HG03521 (cell line): ENCODE results near the gene STK26.
"Not testable (repeated sequence)": the region's sequence is repeated elsewhere in the genome, so short reads cannot be mapped to it uniquely, and the experiment has no call there.

Experiments used
- ATAC-seq: cut with Tn5 transposase; IDR thresholded peaks from one replicate; pipeline ENCODE4 v1.9.1; 2021; ENCODE audit warnings: mild to moderate bottlenecking, moderate library complexity; ENCODE audit not compliant: unreplicated experiment

STK26 gene

DNA sequence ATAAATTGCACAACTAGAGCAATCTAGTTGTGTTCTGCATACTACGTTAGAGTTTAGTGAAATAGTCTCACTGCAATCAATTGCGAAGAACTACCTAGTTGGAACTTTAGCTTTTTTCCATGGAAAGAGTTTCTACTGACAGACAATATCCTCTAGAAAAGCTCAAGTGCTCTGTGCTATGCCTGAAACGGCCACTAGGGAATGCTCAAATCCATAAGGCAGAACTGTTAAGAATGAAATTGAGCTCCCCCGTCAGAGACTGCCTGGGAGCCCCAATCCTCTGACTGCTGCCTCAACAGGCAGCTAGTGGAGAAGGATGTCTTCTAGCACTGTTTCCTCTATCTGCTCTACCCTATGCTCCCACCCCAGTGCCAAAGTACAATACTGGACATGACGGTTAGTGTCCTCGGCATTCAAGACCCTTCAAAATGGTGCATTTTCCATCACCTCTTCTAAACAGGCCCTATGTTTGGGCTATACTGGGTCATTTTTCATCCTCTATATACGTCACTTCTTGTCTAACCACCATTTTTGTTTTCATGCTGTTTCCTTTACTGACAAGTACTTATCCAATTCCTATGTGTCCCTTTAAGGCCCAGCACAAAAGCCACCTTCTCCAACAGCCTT lies 69.5 kb downstream of the STK26 start:
- no peak for ATAC-seq

DNA sequence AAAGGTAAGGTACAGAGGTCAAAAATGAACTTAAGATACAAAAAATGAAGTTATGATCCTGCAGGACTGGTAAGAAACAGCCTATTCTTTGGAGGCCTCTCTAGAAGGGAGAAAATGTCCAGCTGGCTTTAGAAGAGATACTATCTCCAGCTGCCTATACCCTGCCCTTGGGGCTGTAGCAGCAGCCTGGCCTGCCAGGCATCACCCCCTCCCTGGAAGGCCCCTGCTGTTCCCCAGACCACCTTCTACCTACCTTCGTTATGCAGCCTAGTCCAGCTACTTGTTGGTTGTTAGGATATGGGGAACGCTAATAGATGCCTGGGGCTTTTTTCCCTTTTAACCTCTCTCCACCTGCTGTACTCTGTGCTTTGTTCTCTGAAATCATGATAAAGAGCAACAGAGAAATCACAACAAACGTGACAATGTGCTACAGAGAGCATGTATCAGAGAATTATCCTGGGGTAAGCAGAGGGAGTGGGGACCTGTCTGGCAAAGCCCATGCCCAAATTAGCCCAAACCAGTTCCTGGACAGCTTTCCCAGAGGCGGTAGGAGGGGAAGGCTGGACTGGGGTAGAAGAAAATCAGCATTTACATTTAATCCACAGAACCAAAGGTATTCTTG lies 70.2 kb downstream of the STK26 start:
- ATAC-seq, result no peak

DNA sequence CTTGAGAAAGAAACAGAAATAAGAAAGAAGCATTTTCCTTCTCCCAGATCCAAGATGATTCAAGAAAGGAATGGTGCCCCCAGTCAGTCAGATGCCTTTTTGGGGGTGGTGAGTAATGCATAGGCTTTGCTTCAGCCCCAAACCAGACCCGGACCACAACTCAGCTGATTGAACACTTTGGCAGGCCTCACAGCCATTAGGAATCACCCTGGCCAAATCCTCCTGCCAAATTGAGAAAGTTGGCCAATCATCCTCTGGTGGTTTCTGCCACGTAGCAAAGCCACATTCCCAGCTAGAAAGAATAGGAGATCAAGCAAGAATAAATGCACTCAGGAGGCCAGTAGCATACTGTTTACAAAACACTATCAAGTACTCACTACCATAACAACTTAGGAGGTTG lies 71.1 kb downstream of the STK26 start:
- no peak for ATAC-seq

DNA sequence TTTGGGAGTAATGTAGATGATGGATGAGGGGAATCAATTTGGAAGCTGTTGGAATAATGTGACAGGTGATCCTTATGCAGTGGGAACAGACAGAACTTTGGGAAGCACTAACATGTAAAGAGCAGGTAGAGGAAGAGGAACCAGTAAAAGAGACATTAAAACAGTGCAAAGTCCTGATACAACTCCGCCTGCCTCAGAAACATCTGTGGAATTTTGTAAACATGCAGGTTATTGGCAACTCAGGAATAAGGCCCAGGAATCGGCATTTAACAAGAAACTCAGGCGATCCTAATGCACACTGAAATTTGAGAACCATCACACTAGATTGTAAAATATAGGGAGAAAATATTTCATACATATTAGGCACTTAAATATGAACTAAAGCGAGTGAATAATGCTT lies 75.6 kb downstream of the STK26 start:
- not testable (repeated sequence) for ATAC-seq

DNA sequence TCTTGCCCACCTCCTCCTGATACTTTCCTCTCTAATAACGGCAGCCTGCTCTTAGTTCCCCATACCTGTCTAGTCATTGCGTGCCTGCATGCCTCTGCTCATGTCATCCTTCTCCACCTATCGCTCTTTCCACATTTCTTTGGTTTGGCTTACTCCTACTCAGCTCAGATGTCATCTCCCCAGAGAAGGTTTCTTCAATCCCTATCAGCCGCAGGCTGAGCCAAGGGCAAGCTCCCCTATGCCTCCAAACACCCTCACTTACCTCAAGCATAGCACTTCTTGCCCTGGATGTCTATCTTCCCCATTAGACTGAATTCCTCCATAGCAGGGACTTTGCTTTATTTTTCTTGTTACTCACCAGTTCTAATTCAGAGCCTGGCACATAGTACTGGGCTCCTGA lies 78.1 kb downstream of the STK26 start:
- ATAC-seq, result no peak

DNA sequence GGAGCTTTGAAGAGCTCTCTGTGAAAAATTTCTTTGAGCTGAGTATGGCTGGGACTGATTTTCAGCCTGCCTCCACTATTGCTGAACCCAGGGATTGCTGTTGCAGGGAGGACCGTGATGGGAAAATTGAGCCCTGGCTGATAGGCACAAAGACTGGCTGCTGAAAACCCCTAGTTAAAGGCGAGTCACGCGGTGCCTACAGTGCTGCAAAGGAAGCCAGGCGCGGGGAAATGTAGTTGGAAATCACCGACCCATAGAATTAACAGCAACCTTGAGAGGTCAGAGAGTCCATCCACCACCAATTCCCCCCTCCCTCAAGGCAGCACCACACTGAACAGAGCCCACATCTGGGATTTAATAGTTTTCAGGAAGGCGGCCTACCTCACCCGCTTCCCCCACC lies 78.7 kb downstream of the STK26 start:
- no peak for ATAC-seq

DNA sequence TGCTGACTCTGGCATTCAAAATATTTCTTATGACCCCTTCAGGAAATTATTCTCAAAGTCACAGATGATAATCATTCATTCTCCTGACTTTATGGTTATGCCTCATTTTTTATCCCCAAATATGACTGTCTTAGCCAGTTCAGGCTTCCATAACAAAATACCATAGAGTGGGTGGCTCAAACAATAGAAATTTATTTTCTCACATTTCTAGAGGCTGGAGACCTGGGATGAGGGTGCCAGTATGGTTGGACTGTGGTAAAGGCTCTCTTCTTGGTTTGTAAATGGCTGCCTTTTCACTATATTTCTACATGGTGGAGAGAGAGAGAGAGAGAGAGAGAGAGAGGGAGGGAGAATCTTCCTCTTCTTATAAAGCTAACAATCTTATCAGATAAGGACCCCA lies 84.2 kb downstream of the STK26 start:
- no peak for ATAC-seq

DNA sequence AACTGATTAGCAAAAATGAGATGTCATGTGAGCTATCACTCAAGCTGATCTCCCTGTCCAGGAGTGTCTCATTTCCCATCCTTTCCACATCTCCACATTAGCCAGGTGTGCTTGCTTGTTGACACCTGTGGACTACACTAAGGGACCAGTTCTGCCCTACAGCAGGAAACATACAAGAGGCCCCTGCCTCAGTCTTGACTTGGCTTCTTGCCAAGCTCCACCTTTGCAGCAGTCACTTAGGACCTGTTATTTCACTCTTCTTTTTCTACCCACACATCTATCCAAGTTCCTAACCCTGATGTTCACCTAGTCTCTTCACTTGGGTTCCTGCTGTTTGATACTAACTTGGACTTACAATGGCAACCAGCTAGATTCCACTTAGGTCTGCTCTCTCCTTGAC lies 91.5 kb downstream of the STK26 start:
- ATAC-seq, result no peak

DNA sequence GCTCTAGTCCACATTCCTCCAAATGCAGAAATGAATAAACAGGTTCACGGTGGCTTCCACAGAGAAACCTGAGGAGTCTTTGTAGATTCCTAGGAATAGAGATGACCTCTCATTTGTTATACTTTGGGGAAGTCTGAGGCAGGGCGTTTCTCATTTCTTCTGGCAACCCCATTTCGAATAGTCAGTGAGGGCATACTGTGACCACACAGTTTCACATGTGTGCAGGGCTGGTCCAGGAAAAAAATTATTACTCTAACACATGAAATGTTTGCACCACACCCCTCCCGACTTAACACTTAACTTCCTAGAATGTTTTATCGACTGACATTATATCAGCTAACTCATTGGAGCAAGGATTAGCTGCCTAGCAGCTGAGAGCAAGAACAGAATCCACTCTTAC lies 92.7 kb downstream of the STK26 start:
- ATAC-seq, result no peak

DNA sequence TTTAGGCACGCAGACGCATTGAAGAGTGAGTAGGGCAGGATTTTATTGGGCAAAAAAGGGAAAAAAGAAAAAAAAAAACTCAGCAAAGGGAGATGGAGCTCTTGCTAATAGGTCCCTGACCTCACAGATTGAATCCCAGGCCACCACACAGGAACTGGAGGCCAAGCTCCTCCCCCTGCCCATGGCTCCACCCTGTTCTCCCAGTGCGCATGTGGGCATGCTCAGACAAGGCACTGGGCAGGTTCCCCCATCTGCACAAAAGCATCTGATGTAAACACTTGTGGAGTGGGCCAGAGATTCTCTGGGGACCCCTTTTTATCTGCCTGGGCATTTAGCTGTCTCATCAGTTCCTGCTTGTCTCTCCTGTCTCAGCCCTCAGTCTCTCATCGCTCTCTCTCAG lies 95.3 kb downstream of the STK26 start:
- ATAC-seq, result no peak

DNA sequence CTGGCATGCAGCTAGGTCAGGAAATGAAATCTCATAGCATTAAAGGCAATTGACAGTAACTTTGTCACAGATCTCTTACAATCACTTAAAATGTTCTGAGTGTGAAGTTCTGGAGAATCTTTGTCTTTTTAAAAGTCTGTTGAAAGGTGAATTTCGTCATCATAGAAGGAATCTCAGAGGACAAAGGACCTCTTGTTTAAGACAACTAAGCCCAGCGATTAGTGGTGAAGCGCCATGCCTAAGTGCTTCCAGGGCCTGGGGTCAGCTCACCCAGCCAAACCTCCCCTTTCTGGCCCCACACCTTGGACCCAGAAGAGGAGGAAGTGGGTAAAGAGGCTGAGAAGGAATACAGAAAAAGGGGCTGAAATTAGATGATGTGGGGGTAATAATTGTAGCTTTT lies 96.2 kb downstream of the STK26 start:
- no peak for ATAC-seq

DNA sequence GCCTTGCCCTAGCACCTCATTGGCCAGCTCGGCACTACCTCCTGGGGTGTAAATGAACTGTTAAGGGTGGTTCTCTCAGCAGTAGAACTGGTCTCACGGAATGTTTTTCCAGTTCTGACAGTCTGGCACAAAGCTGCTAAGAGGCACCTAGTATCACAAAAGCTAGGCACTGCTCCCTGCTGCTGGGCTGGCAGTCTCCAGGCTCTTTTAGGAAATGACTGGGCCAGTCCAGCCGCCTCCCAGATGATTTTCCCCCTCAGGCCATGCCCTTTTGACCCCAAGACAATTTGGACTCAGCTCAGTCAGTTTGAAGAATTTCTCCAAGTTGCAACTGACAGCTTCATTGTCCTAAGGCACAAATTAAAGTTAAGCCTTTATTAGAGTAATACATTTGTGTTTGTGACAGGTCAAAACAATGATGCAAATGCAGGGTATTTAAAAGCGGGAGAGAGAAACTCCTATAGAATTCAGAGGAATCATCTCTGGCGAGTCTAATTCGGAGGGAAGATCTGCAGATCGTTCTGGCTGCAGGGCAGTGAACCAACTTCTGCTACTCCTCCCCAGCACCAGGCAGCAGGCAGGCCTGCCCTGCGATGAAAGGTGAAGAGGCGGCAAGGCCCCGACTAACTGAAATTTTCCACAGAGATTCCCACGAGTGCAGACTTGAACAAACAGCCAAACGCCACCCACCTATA lies 96.9 kb downstream of the STK26 start:
- no peak for ATAC-seq

DNA sequence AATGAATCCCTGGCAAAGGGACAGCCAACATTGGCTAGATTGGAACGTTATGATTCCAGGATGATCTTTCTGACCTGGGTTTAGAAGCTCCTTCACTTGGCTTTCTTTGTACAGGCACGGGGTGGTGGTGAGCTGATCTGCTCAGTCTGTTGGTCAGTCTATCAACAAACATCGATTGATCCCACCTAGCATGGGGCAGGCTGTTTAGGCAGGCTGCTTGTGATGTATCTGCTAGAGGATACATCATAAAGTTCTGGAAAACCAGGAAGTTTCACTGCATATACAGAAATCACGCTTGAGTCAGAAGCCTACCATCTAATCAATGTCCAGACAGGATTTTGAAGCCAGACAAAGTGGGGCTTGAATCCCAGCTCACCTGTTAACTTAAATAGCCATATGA lies 97.8 kb downstream of the STK26 start:
- no peak for ATAC-seq
